Measurements from ENCODE around the gene HUWE1.

HUWE1 gene

GRCh38 chrX:53684415-53685192, 1.9 kb downstream of the HUWE1 start:
- peak in 1 of 2 experiments; percentile 4 for DNase-seq

- peak; percentile 99 for DNase-seq
These were observed 2.7 kb downstream of the HUWE1 start for GRCh38 chrX:53683556-53684414.

GRCh38 chrX:53682885-53683555, 3.5 kb downstream of the HUWE1 start:
- DNase-seq, result peak; percentile 17 to 44

- no peak for DNase-seq
These were observed 4.9 kb downstream of the HUWE1 start for GRCh38 chrX:53681661-53682060.

- peak in 1 of 2 experiments; percentile 7 for DNase-seq
These were observed 7.9 kb downstream of the HUWE1 start for GRCh38 chrX:53678667-53679066.

- DNase-seq, result no peak
These were observed 9.2 kb downstream of the HUWE1 start for GRCh38 chrX:53677286-53677685.

GRCh38 chrX:53674581-53674980, 11.9 kb downstream of the HUWE1 start:
- no peak for DNase-seq

- DNase-seq, result no peak
These were observed 17.3 kb downstream of the HUWE1 start for GRCh38 chrX:53669258-53669657.

GRCh38 chrX:53666171-53666570, 20.3 kb downstream of the HUWE1 start:
- DNase-seq, result no peak

GRCh38 chrX:53660004-53660403, 26.5 kb downstream of the HUWE1 start:
- no peak for DNase-seq

- no peak for DNase-seq
These were observed 27.5 kb downstream of the HUWE1 start for GRCh38 chrX:53659039-53659438.

GRCh38 chrX:53656845-53657244, 29.7 kb downstream of the HUWE1 start:
- DNase-seq, result no peak

- DNase-seq, result no peak
These were observed 32.1 kb downstream of the HUWE1 start for GRCh38 chrX:53654376-53654775.

GRCh38 chrX:53644751-53645150, 41.8 kb downstream of the HUWE1 start:
- no peak for DNase-seq

- DNase-seq, result no peak
These were observed 44.2 kb downstream of the HUWE1 start for GRCh38 chrX:53642337-53642736.

- DNase-seq, result no peak
These were observed 47.3 kb downstream of the HUWE1 start for GRCh38 chrX:53639257-53639656.

GRCh38 chrX:53637479-53637878, 49.0 kb downstream of the HUWE1 start:
- no peak for DNase-seq

GRCh38 chrX:53631156-53631555, 55.4 kb downstream of the HUWE1 start:
- DNase-seq, result no peak

- DNase-seq, result no peak
These were observed 56.3 kb downstream of the HUWE1 start for GRCh38 chrX:53630261-53630660.

- no peak for DNase-seq
These were observed 64.1 kb downstream of the HUWE1 start for GRCh38 chrX:53622431-53622830.

- no peak for DNase-seq
These were observed 65.0 kb downstream of the HUWE1 start for GRCh38 chrX:53621418-53621986.

GRCh38 chrX:53616946-53617345, 69.6 kb downstream of the HUWE1 start:
- DNase-seq, result no peak

GRCh38 chrX:53606456-53606855, 80.1 kb downstream of the HUWE1 start:
- no peak for DNase-seq
